SIG-M5 treated with dmso at 0.1 percent for 504 hours (cell line): ENCODE results near the gene TYR.
"Not testable (repeated sequence)": the region's sequence is repeated elsewhere in the genome, so short reads cannot be mapped to it uniquely, and the experiment has no call there.

ENCODE experiments used
- DNase-seq: peaks from one replicate; lab custom pipeline; 2025; ENCODE audit not compliant: unreplicated experiment; lab: John Stamatoyannopoulos, UW

The TYR gene

GRCh38 chr11:89267660-89268302 is 90.1 kb downstream of the TYR start:
- no peak for DNase-seq

- DNase-seq, result not testable (repeated sequence)
Measured at GRCh38 chr11:89272540-89273088, 94.9 kb downstream of the TYR start.

- DNase-seq, result not testable (repeated sequence)
Measured at GRCh38 chr11:89273220-89273619, 95.5 kb downstream of the TYR start.

GRCh38 chr11:89275966-89276365 is 98.3 kb downstream of the TYR start:
- no peak for DNase-seq

- DNase-seq, result no peak
Measured at GRCh38 chr11:89279176-89279575, 101.5 kb downstream of the TYR start.

GRCh38 chr11:89281032-89281677 is 103.5 kb downstream of the TYR start:
- not testable (repeated sequence) for DNase-seq

GRCh38 chr11:89286601-89287000 is 108.9 kb downstream of the TYR start:
- DNase-seq, result not testable (repeated sequence)

GRCh38 chr11:89288004-89288403 is 110.3 kb downstream of the TYR start:
- DNase-seq, result not testable (repeated sequence)

- DNase-seq, result no peak
Measured at GRCh38 chr11:89293965-89294679, 116.4 kb downstream of the TYR start.

- DNase-seq, result not testable (repeated sequence)
Measured at GRCh38 chr11:89295023-89295422, 117.3 kb downstream of the TYR start.

GRCh38 chr11:89303029-89303428 is 125.4 kb downstream of the TYR start:
- not testable (repeated sequence) for DNase-seq

- DNase-seq, result not testable (repeated sequence)
Measured at GRCh38 chr11:89308272-89308671, 130.6 kb downstream of the TYR start.

- DNase-seq, result not testable (repeated sequence)
Measured at GRCh38 chr11:89309321-89309985, 131.8 kb downstream of the TYR start.

- not testable (repeated sequence) for DNase-seq
Measured at GRCh38 chr11:89310607-89311006, 132.9 kb downstream of the TYR start.

- no peak for DNase-seq
Measured at GRCh38 chr11:89321401-89321800, 143.7 kb downstream of the TYR start.

GRCh38 chr11:89327885-89328284 is 150.2 kb downstream of the TYR start:
- DNase-seq, result no peak

- DNase-seq, result not testable (repeated sequence)
Measured at GRCh38 chr11:89331940-89332339, 154.3 kb downstream of the TYR start.

- not testable (repeated sequence) for DNase-seq
Measured at GRCh38 chr11:89333704-89334103, 156.0 kb downstream of the TYR start.

GRCh38 chr11:89337100-89337650 is 159.5 kb downstream of the TYR start:
- not testable (repeated sequence) for DNase-seq

GRCh38 chr11:89338073-89338472 is 160.4 kb downstream of the TYR start:
- not testable (repeated sequence) for DNase-seq

GRCh38 chr11:89340450-89340849 is 162.8 kb downstream of the TYR start:
- not testable (repeated sequence) for DNase-seq
